ENCODE data around the gene TSPAN32. TPM values are rescaled to one million over a fixed set of nuclear protein-coding genes. Genes with fewer than 3 reads are reported as not detected.

Gene TSPAN32
- total and polyA plus RNA-seq, 10 of the 15 experiments (the other 5 are each of a cell fraction or from before 2014, with no cell fraction given), result 0.08 TPM; not detected in 9

DNA sequence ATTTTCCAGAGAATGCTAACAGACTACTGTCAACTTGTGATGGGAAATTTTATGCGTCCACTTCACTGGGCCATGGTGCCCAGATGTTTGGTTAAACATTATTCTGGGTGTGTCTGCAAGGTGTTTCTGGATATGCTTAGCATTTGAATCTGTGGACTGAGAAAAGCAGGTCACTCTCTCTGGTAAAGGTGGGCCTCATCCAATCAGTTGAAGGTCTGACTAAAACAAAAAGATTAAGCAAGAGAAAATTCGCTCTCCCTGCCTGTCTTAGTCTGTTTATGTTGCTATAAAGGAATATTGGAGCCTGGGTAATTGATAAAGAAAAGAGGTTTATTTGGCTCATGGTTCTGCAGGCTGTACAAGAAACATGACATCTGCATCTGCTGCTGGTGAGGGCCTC, 43.2 kb downstream of the TSPAN32 start (continued):
- no peak for TF ChIP-seq ATF7 (IDR thresholded peaks at IDR 0.05; ENCODE audit: low read depth)
- no peak for TF ChIP-seq WRNIP1 (IDR thresholded peaks at IDR 0.05; ENCODE audit: borderline replicate concordance, low read depth, low read length)
- no peak for TF ChIP-seq KDM1A (IDR thresholded peaks at IDR 0.05; ENCODE audit: borderline replicate concordance)
- TF ChIP-seq CBX5 (IDR thresholded peaks at IDR 0.05; ENCODE audit: low read depth), result no peak

DNA sequence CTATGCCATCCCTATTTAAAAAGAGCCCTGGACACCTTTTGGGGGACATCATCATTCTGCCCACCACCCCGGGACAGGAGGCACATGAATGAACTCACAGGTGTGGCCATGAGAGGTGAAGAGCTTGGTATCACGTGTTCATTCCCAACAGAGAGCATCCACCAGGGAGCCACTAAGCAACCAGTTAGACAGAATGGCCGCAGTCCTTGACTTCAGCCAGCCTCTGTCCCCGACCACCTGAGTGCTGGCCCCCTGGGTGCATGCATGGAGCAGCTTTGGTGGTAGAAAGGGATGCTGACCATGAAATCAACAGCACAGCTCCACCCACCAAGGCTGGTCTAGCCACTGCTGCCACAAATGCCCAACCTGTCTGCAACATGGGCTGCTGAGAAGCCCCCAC, 44.2 kb downstream of the TSPAN32 start:
- Histone ChIP-seq H2AFZ (ENCODE audit: control insufficient read depth, low read depth, low read length) (no peak overlapping the region), H3K4me3 (no peak overlapping the region), H3K9ac (ENCODE audit: control insufficient read depth, insufficient read depth, low read length) (no peak overlapping the region), H3K27ac (ENCODE audit: control insufficient read depth, insufficient read depth) (no peak overlapping the region), H3K27me3 (replicated peaks in 1 of 2; ENCODE audit: control insufficient read depth in 2 of 2, insufficient read depth in 2 of 2, low read length in 1 of 2) (no peaks in the 10 kb centered on the region), H3K4me1 (ENCODE audit: control insufficient read depth, insufficient read depth, low read length) (no peaks in the 10 kb centered on the region), H3K79me2 (ENCODE audit: control insufficient read depth, insufficient read depth, low read length) (no peaks in the 10 kb centered on the region), H3K36me3 (ENCODE audit: control insufficient read depth in 2 of 2, insufficient read depth in 2 of 2, low read length in 1 of 2) (no peaks in the 10 kb centered on the region), H3K4me2 (ENCODE audit: control insufficient read depth, insufficient read depth) (no peak overlapping the region), H3K9me3 (replicated peaks; ENCODE audit: control insufficient read depth, insufficient read depth, low read length) (no peaks in the 10 kb centered on the region; the same call in 2 of the 3 replicates), H4K20me1 (ENCODE audit: control insufficient read depth, insufficient read depth) (no peaks in the 10 kb centered on the region)
- ATAC-seq, result no peak
- SMC1A ChIA-PET (ENCODE audit: uncharacterized antibody, unreplicated experiment), result no interaction called here
- CTCF ChIA-PET, result no interaction called here
- DNase-seq (ENCODE audit: low read depth, low spot score), result no peak
- in situ Hi-C loops (cut with MboI) (no loop called here), intact Hi-C loops (cut with micrococcal nuclease; ENCODE audit: unreplicated experiment) (no loop called here)
- POLR2A ChIA-PET, result no interaction called here
- RAD21 ChIA-PET (ENCODE audit: unreplicated experiment), result no interaction called here
- WGBS (ENCODE audit: insufficient coverage, insufficient replicate concordance, low lambda C conversion rate, missing lambda C conversion rate), result 11% methylated on average over 4 of the region's 4 CpGs
- FAIRE-seq, result no peak
- TF ChIP-seq IKZF2 (IDR thresholded peaks at IDR 0.05) (no peak), CREM (IDR thresholded peaks at IDR 0.05; ENCODE audit: low read depth) (no peak), MTA2 (IDR thresholded peaks at IDR 0.05; ENCODE audit: low read depth) (no peak), FOXK2 (IDR thresholded peaks at IDR 0.05) (no peak), ZBED1 (IDR thresholded peaks at IDR 0.05; ENCODE audit: borderline replicate concordance) (no peak), RAD21 (IDR thresholded peaks at IDR 0.05; ENCODE audit: insufficient read depth, low read depth, low read length) (no peak), STAT1 (conservative IDR thresholded peaks at IDR 0.05) (no peak), NFIC (IDR thresholded peaks at IDR 0.05; ENCODE audit: low read depth, low read length) (no peak), ETV6 (conservative IDR thresholded peaks at IDR 0.05 in 1 of 2, IDR thresholded peaks at IDR 0.05 in 1 of 2; ENCODE audit: borderline replicate concordance in 1 of 2, low read depth in 1 of 2) (no peak), HDAC2 (IDR thresholded peaks at IDR 0.05) (no peak), POLR2AphosphoS2 (IDR thresholded peaks at IDR 0.05; ENCODE audit: low read depth, low read length) (no peak), BACH1 (IDR thresholded peaks at IDR 0.05; ENCODE audit: borderline replicate concordance) (no peak)
- TF ChIP-seq, protein P1, sequence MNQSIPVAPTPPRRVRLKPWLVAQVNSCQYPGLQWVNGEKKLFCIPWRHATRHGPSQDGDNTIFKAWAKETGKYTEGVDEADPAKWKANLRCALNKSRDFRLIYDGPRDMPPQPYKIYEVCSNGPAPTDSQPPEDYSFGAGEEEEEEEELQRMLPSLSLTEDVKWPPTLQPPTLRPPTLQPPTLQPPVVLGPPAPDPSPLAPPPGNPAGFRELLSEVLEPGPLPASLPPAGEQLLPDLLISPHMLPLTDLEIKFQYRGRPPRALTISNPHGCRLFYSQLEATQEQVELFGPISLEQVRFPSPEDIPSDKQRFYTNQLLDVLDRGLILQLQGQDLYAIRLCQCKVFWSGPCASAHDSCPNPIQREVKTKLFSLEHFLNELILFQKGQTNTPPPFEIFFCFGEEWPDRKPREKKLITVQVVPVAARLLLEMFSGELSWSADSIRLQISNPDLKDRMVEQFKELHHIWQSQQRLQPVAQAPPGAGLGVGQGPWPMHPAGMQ (IDR thresholded peaks at IDR 0.05; ENCODE audit: borderline replicate concordance), result no peak
- TF ChIP-seq, protein P2, sequence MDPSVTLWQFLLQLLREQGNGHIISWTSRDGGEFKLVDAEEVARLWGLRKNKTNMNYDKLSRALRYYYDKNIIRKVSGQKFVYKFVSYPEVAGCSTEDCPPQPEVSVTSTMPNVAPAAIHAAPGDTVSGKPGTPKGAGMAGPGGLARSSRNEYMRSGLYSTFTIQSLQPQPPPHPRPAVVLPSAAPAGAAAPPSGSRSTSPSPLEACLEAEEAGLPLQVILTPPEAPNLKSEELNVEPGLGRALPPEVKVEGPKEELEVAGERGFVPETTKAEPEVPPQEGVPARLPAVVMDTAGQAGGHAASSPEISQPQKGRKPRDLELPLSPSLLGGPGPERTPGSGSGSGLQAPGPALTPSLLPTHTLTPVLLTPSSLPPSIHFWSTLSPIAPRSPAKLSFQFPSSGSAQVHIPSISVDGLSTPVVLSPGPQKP (IDR thresholded peaks at IDR 0.05; ENCODE audit: low read depth, low read length), result no peak
- TF ChIP-seq, protein P3, sequence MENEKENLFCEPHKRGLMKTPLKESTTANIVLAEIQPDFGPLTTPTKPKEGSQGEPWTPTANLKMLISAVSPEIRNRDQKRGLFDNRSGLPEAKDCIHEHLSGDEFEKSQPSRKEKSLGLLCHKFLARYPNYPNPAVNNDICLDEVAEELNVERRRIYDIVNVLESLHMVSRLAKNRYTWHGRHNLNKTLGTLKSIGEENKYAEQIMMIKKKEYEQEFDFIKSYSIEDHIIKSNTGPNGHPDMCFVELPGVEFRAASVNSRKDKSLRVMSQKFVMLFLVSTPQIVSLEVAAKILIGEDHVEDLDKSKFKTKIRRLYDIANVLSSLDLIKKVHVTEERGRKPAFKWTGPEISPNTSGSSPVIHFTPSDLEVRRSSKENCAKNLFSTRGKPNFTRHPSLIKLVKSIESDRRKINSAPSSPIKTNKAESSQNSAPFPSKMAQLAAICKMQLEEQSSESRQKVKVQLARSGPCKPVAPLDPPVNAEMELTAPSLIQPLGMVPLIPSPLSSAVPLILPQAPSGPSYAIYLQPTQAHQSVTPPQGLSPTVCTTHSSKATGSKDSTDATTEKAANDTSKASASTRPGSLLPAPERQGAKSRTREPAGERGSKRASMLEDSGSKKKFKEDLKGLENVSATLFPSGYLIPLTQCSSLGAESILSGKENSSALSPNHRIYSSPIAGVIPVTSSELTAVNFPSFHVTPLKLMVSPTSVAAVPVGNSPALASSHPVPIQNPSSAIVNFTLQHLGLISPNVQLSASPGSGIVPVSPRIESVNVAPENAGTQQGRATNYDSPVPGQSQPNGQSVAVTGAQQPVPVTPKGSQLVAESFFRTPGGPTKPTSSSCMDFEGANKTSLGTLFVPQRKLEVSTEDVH (IDR thresholded peaks at IDR 0.05; ENCODE audit: low read depth, partially characterized antibody), result no peak
- TF ChIP-seq, protein P4, sequence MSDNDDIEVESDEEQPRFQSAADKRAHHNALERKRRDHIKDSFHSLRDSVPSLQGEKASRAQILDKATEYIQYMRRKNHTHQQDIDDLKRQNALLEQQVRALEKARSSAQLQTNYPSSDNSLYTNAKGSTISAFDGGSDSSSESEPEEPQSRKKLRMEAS (IDR thresholded peaks at IDR 0.05; ENCODE audit: low read depth, low read length), result no peak
- no TSS peak for BruUV-seq (replicated peaks)

Measured in GM12878 (cell line).